Fibroblast of lung (primary cell): Measurements from ENCODE around the gene DR1. TPM values are rescaled to one million over a fixed set of nuclear protein-coding genes. Genes with fewer than 3 reads are reported as not detected.

Experiments used
- DNase-seq, 2 donors: peaks; one replicate each; pipeline versions ENCODE4 v3.0.0 to v3.0.0-alpha.2; 2010; ENCODE audit warnings: low read depth in 2 of 2
- H2AFZ ChIP-seq: 2 replicates; pipeline ENCODE4 v1.5.1; 2012; ENCODE audit warnings: low read length, control low read depth, inconsistent platforms
- H3K27ac ChIP-seq: 2 replicates; pipeline ENCODE4 v1.5.1; 2011; ENCODE audit warnings: low read length, control low read depth; ENCODE audit not compliant: insufficient read depth
- H3K27me3 ChIP-seq: 2 replicates; pipeline ENCODE4 v1.5.1; 2011; ENCODE audit warnings: mild to moderate bottlenecking, low read length; ENCODE audit not compliant: control insufficient read depth, insufficient read depth
- H3K36me3 ChIP-seq: 2 replicates; pipeline ENCODE4 v1.5.1; 2011; ENCODE audit warnings: low read length; ENCODE audit not compliant: control insufficient read depth, insufficient read depth
- H3K4me1 ChIP-seq: 2 replicates; pipeline ENCODE4 v1.5.1; 2011; ENCODE audit warnings: low read length; ENCODE audit not compliant: control insufficient read depth, insufficient read depth; ENCODE audit errors: extremely low read depth
- H3K4me2 ChIP-seq: 2 replicates; pipeline ENCODE4 v1.5.1; 2011; ENCODE audit warnings: low read length, control low read depth; ENCODE audit not compliant: insufficient read depth; ENCODE audit errors: extremely low read depth
- H3K4me3 ChIP-seq, 4 experiments: fragments of 200-600 bp in 1 of 4; sonication (generic) in 1 of 4; replicated peaks in 1 of 4; 2 replicates each; pipeline ENCODE4 v1.5.1; 2011 to 2016; ENCODE audit warnings: low read length in 4 of 4, low read depth in 3 of 4, mild to moderate bottlenecking in 3 of 4, control low read depth in 2 of 4, inconsistent platforms in 1 of 4, mixed read lengths in 1 of 4; ENCODE audit not compliant: insufficient read depth in 1 of 4; ENCODE audit errors: control extremely low read depth in 1 of 4
- H3K79me2 ChIP-seq: 2 replicates; pipeline ENCODE4 v1.5.1; 2012; ENCODE audit warnings: mild to moderate bottlenecking, low read length, inconsistent platforms; ENCODE audit not compliant: control insufficient read depth, insufficient read depth
- H3K9ac ChIP-seq: 2 replicates; pipeline ENCODE4 v1.5.1; 2011; ENCODE audit warnings: mild to moderate bottlenecking, low read length, control low read depth; ENCODE audit not compliant: insufficient read depth
- H3K9me3 ChIP-seq: 2 replicates; pipeline ENCODE4 v1.5.1; 2012; ENCODE audit warnings: low read depth, low read length; ENCODE audit not compliant: control insufficient read depth, insufficient read depth
- H4K20me1 ChIP-seq: 2 replicates; pipeline ENCODE4 v1.5.1; 2011; ENCODE audit warnings: low read length; ENCODE audit not compliant: control insufficient read depth, insufficient read depth; ENCODE audit errors: extremely low read depth
- EZH2 ChIP-seq: IDR thresholded peaks from 2 replicates; pipeline ENCODE4 v1.5.1; 2012; ENCODE audit warnings: low read length, control low read depth, mild to moderate bottlenecking; ENCODE audit errors: missing control alignments
- polyA plus RNA-seq, 2 donors: library from polyadenylated mRNA; depleted of rRNA in 1 of 2; stranded (reverse) in 1 of 2; unstranded in 1 of 2; fragments of >200 nt; gene quantifications; 2 replicates each; pipeline ENCODE4 v1.2.1, GENCODE V29; 2011 to 2012; ENCODE audit warnings: missing spikeins in 1 of 2
- total RNA-seq: library from RNA; depleted of rRNA; stranded (reverse); fragments of >200 nt; gene quantifications from 2 replicates; pipeline ENCODE4 v1.2.1, GENCODE V29; 2014
- TF ChIP-seq, protein P1 (sequence below), 2 donors: IDR thresholded peaks in 1 of 2; conservative IDR thresholded peaks in 1 of 2; 1 replicate in 1 of 2; 2 replicates in 1 of 2; pipeline ENCODE4 v1.5.1; 2011 to 2012; ENCODE audit warnings: low read length in 2 of 2, control low read depth in 1 of 2, inconsistent platforms in 1 of 2, low read depth in 1 of 2, mild to moderate bottlenecking in 1 of 2

DR1 gene
- total and polyA plus RNA-seq, 2 donors (not counting 1 experiment from before 2014, with no cell fraction given) = 35.0 to 41.2 TPM

DNA sequence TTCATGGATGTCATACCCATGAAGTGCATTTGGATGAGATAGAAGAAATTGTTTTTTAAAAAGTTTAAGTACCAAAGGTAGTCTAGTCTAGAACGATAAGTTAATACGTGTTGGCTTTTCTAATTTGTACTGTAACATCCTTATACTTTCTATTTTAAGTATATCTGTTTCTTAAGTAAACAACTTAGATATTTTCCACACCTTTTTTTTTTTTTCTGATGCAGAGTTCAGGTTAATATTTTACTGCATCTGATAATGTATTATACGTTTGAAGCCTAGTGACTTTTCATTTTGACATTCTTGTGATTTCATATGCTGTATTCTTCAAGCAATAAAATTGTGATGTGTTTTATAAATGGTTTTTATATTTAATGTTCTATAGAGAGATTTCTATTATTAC lies 16.5 kb downstream of the DR1 start:
- H3K9me3 ChIP-seq = no peaks in the 10 kb centered on the region
- peaks cover 5% of the 10 kb centered on the region for H3K36me3 ChIP-seq
- TF ChIP-seq EZH2 = no peak
- TF ChIP-seq, protein P1, sequence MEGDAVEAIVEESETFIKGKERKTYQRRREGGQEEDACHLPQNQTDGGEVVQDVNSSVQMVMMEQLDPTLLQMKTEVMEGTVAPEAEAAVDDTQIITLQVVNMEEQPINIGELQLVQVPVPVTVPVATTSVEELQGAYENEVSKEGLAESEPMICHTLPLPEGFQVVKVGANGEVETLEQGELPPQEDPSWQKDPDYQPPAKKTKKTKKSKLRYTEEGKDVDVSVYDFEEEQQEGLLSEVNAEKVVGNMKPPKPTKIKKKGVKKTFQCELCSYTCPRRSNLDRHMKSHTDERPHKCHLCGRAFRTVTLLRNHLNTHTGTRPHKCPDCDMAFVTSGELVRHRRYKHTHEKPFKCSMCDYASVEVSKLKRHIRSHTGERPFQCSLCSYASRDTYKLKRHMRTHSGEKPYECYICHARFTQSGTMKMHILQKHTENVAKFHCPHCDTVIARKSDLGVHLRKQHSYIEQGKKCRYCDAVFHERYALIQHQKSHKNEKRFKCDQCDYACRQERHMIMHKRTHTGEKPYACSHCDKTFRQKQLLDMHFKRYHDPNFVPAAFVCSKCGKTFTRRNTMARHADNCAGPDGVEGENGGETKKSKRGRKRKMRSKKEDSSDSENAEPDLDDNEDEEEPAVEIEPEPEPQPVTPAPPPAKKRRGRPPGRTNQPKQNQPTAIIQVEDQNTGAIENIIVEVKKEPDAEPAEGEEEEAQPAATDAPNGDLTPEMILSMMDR (conservative IDR thresholded peaks at IDR 0.05 in 1 of 2, IDR thresholded peaks at IDR 0.05 in 1 of 2; ENCODE audit: low read depth in 1 of 2, low read length in 2 of 2) = no peak
- no peak overlapping the region for H3K4me2 ChIP-seq
- DNase-seq = no peak
- H3K79me2 ChIP-seq = peaks cover 28% of the 10 kb centered on the region
- no peak overlapping the region for H3K27ac ChIP-seq
- H3K9ac ChIP-seq = no peak overlapping the region
- no peak overlapping the region for H2AFZ ChIP-seq
- no peaks in the 10 kb centered on the region for H3K4me1 ChIP-seq
- H3K4me3 ChIP-seq = no peak overlapping the region
- H3K27me3 ChIP-seq = no peaks in the 10 kb centered on the region
- no peaks in the 10 kb centered on the region for H4K20me1 ChIP-seq

DNA sequence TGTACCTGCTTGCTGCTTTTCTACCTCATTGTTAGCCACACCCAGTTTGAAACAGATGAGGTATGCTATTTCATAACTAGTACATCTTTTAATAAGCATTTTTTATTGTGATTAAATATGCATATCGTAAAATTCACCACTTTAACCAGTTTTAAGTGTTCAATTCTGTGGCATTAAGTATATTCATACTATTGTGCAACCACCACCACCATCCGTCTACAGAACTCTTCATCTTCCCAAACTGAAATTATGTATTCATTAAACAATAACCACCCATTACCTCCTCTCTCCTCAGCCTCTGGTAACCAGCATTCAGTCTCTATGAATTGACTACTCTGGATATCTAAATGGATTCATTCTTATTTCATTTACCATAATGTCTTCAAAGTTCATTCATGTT lies 20.1 kb downstream of the DR1 start:
- Histone ChIP-seq H3K36me3 (peaks cover 5% of the 10 kb centered on the region), H2AFZ (no peak overlapping the region), H3K27me3 (no peaks in the 10 kb centered on the region), H4K20me1 (no peaks in the 10 kb centered on the region), H3K4me1 (no peaks in the 10 kb centered on the region), H3K9me3 (no peaks in the 10 kb centered on the region), H3K9ac (no peak overlapping the region), H3K27ac (no peak overlapping the region), H3K79me2 (peaks cover 2% of the 10 kb centered on the region), H3K4me2 (no peak overlapping the region), H3K4me3 (no peak overlapping the region)
- no peak for DNase-seq
- no peak for TF ChIP-seq EZH2
- TF ChIP-seq, protein P1 (conservative IDR thresholded peaks at IDR 0.05 in 1 of 2, IDR thresholded peaks at IDR 0.05 in 1 of 2; ENCODE audit: low read depth in 1 of 2, low read length in 2 of 2) = no peak

DNA sequence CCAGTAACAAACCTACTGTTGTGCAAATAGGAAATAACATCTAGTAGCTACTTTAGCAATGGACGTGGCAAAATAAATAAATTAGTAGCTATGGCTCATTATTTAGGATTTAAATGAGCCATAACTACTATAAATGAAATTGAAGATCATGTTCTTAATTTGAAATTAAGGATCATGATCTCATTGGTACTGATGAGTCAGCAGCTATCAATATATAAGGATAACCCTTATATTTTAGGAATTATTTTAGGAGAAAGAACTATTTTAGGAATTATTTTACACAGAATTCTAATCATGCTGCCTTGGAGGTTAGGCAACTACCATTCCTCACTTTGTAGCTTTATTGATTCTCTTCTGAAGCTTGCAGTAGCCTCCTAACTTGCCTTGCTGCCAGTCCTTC lies 24.0 kb downstream of the DR1 start:
- H3K27me3 ChIP-seq = no peaks in the 10 kb centered on the region
- TF ChIP-seq, protein P1 (conservative IDR thresholded peaks at IDR 0.05 in 1 of 2, IDR thresholded peaks at IDR 0.05 in 1 of 2; ENCODE audit: low read depth in 1 of 2, low read length in 2 of 2) = no peak
- no peak for TF ChIP-seq EZH2
- no peaks in the 10 kb centered on the region for H3K79me2 ChIP-seq
- no peak overlapping the region for H2AFZ ChIP-seq
- H3K9ac ChIP-seq = no peak overlapping the region
- DNase-seq = no peak
- H3K27ac ChIP-seq = no peak overlapping the region
- H3K4me3 ChIP-seq = no peak overlapping the region
- no peaks in the 10 kb centered on the region for H4K20me1 ChIP-seq
- no peaks in the 10 kb centered on the region for H3K9me3 ChIP-seq
- H3K4me1 ChIP-seq = no peaks in the 10 kb centered on the region
- H3K36me3 ChIP-seq = peaks cover 3% of the 10 kb centered on the region
- H3K4me2 ChIP-seq = no peak overlapping the region
